Activated T-cell treated with anti-CD3 and anti-CD28 coated beads, Interleukin-2, amount 50 U/mL, for 24 hours (primary cell): ENCODE results near the gene GNAZ.

Source experiments
- DNase-seq: peaks from one replicate; pipeline ENCODE4 v3.0.0-alpha.2; 2020
- H3K27ac Mint-ChIP-seq: 2 replicates; pipeline ENCODE4 v1.8.0; 2020; ENCODE audit warnings: mild to moderate bottlenecking, mixed read lengths
- H3K27me3 Mint-ChIP-seq: 2 replicates; pipeline ENCODE4 v1.8.0; 2020; ENCODE audit warnings: mixed read lengths
- H3K36me3 Mint-ChIP-seq: 2 replicates; pipeline ENCODE4 v1.8.0; 2020; ENCODE audit warnings: low read depth, mixed read lengths
- H3K4me1 Mint-ChIP-seq: 2 replicates; pipeline ENCODE4 v1.8.0; 2020; ENCODE audit warnings: low read depth, mixed read lengths
- H3K4me3 Mint-ChIP-seq: 2 replicates; pipeline ENCODE4 v1.8.0; 2020; ENCODE audit warnings: mild to moderate bottlenecking, moderate library complexity, mixed read lengths
- H3K9me3 Mint-ChIP-seq: 2 replicates; pipeline ENCODE4 v1.8.0; 2020; ENCODE audit warnings: mixed read lengths

The GNAZ gene

DNA sequence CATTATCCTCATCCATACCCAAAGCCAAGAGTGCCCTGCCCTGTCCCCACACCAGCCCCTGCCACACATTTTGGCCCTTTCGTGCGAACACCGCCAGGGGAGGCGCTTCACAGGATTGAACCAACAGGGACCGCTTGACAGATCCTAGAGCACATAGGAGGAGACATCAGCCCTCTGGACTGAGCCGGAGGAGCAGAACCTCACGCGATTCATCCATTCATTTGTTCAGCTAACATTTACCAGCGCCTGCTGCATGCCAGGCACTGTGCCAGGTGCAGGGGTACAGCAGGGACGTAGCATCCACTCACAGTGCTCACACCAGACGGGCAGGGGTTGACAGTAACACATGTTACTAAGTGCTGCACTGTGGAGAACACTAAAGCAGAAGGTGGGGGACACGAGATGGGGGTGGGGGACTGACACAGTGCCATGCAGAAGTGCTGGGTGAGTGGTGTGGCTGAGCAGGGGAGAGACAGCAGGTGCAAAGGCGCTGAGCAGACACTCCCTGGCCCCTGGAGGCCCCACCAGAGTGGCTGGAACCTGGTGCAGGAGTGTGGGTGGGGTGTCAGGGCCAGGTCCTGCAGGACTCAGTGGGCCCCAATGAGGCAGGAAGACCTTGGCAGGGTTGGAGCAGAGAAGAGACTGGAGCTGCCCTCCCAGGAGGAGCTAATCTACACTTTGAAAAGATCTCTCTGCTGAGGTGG is 3.4 kb downstream of the GNAZ start:
- H3K27ac Mint-ChIP-seq, result no peak overlapping the region
- H3K4me3 Mint-ChIP-seq, result no peak overlapping the region
- no peaks in the 10 kb centered on the region for H3K9me3 Mint-ChIP-seq
- DNase-seq, result no peak
- H3K36me3 Mint-ChIP-seq, result no peaks in the 10 kb centered on the region
- peaks cover 39% of the 10 kb centered on the region for H3K27me3 Mint-ChIP-seq
- peaks cover 12% of the 10 kb centered on the region for H3K4me1 Mint-ChIP-seq

DNA sequence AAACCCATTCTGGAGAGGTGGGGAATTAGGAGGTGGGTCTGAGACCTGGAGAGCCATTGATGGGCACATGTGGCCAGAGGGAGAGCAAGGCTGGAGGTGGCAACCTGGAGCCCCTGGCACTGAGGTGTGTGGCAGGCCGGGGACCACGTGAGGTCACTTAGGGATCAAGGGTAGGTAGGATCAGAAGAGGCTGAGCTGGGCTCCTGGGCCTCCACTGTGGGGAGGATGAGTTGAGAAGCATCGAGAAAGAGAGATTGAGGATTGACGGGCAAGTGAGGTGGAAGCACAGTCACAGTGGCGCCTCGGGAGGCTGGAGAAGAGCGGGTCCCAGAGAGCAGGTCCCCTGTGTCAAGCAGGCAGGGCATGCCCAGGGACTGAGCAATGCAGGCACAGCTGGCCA is 4.1 kb downstream of the GNAZ start:
- peaks cover 11% of the 10 kb centered on the region for H3K4me1 Mint-ChIP-seq
- no peaks in the 10 kb centered on the region for H3K9me3 Mint-ChIP-seq

DNA sequence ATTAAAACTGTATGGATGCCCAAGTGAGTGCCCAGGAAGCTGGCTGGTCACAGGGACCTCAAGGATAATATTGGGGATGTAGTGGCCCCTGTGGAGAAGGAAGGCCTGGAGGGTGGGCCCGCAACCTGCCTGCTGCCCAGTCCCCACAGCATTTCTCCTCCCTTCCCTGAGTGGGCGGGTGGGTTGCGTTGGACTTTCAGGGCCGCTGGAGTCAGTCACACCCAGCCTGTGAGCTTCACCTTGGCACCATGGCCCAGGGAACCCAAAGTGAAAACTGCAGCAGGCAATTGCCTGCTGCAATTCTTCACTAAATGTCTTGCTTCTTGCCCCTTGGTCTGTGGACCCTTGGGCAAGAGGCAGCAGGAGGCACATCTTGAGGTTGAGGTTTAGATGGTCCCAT is 4.7 kb downstream of the GNAZ start:
- H3K27ac Mint-ChIP-seq, result no peak overlapping the region
- no peak for DNase-seq
- no peaks in the 10 kb centered on the region for H3K9me3 Mint-ChIP-seq
- peaks cover 8% of the 10 kb centered on the region for H3K4me1 Mint-ChIP-seq
- H3K36me3 Mint-ChIP-seq, result no peaks in the 10 kb centered on the region
- H3K27me3 Mint-ChIP-seq, result peaks cover 31% of the 10 kb centered on the region
- no peak overlapping the region for H3K4me3 Mint-ChIP-seq

More for the DNA sequence above, 4.1 kb downstream of the GNAZ start:
- Mint-ChIP-seq H3K36me3 (no peaks in the 10 kb centered on the region), H3K27me3 (peaks cover 33% of the 10 kb centered on the region), H3K4me3 (no peak overlapping the region), H3K27ac (no peak overlapping the region)
- no peak for DNase-seq

DNA sequence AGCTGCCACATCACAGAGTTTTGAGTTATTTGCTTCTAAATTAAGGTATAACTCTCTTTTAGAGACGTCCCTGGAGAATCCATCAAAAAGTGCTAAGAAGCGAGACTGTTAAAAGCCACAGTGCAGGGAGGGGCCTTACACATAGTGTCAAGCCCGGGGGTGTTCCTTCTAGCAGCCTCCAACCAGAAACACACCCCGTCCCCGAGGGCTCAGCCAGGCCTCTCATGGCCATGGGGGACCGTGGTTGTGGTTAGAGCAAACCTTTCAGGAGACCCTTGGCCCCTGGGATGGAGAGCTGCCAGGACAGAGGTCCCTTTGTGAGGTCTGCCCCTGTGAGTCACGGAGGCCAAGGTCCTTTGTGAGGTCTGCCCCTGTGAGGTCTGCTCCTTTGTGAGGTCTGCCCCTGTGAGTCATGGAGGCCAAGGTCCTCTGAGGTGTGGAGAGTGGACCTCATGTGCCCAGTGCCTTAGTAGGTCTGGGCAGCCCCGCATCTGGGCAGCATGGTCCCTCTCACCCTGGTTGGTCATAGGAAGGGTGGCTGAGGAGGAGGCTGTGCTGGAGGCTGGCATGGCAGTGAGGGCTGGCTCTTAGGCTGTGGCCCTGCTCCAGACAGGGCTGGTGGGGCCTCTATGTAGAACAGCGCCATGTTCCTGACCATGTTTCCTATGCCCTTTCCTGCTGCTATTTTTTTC is 5.4 kb downstream of the GNAZ start:
- peaks cover 31% of the 10 kb centered on the region for H3K27me3 Mint-ChIP-seq

DNA sequence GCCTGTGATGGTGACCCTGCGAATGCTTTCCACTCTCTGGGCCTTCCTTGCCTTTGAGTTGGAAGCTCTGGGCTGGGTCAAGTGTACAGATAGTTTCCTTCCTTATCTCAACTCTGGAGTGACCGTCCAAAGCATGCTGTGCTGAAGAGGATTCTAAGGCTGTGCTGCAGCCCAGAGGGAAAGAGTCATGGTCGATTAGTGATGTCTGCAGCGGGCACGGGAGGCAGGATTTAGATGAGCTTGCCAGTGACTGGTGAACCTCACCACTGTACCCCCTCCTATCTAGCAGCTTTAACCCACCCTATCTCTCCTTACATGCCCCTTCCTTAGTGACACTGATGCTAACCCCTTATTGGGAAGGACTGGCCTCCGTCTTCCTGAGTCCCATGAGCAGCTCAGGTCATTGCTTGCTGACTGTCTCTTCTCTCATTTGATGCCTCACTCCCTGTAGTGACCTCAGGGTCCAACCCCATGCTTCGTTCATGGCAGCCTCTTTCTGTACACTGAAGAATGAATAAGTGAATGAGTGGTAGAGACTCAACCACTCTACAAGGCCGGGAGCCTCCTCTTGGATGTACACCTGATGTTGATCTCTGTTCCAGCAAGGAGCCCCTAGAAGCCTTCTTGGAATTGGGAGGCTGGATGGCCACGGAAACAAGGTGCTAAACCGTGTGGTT is 6.7 kb downstream of the GNAZ start:
- no peak for DNase-seq
- no peaks in the 10 kb centered on the region for H3K36me3 Mint-ChIP-seq
- peaks cover 7% of the 10 kb centered on the region for H3K4me1 Mint-ChIP-seq
- H3K27me3 Mint-ChIP-seq, result peaks cover 19% of the 10 kb centered on the region
- no peak overlapping the region for H3K4me3 Mint-ChIP-seq
- H3K9me3 Mint-ChIP-seq, result no peaks in the 10 kb centered on the region
- H3K27ac Mint-ChIP-seq, result no peak overlapping the region

More for the DNA sequence above, 5.4 kb downstream of the GNAZ start:
- no peak for DNase-seq
- H3K9me3 Mint-ChIP-seq, result no peaks in the 10 kb centered on the region
- H3K4me1 Mint-ChIP-seq, result peaks cover 8% of the 10 kb centered on the region
- no peaks in the 10 kb centered on the region for H3K36me3 Mint-ChIP-seq
- no peak overlapping the region for H3K4me3 Mint-ChIP-seq
- no peak overlapping the region for H3K27ac Mint-ChIP-seq

DNA sequence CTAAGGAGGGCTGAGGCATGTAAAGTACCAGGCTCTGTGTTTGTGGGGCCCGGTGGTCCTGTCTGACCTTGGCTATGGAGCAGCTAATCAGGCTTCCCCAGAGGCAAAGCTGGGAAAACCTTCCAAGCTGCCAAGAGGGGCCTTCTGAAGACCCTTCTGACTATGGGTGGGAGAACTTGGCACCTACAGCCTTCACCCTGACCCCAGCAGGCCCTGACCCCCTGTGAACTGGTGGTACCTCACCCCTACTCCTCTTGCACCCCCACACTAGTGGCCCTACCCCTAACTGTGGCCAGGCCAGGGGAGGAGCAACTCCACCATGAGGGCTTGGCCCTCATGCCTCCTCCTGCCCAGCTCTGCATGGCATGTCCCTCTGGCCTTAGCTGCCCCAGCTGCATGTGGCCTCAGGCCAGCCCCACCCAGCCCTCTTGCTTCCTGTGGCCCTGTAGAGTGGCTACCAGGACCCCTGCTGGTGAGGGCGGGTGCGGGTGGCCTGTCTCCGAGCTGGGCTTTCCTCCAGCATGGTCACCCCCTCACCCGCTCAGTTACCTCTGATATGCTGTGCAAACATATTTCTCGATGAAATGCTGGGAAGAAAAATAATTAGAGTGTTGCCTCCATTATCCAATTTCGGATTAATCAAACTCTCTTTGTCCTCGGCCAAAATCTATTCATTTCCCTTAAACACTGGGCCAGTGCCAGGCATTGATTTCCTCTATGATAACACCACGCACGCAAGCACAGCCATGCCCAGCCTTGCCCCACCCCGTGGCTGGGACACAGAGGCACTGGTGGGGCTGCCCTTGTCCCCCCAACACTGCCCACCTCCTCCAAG is 7.5 kb downstream of the GNAZ start:
- DNase-seq, result no peak
- H3K36me3 Mint-ChIP-seq, result no peaks in the 10 kb centered on the region
- H3K27ac Mint-ChIP-seq, result no peak overlapping the region
- H3K9me3 Mint-ChIP-seq, result no peaks in the 10 kb centered on the region
- peaks cover 7% of the 10 kb centered on the region for H3K4me1 Mint-ChIP-seq
- H3K27me3 Mint-ChIP-seq, result peaks cover 13% of the 10 kb centered on the region
- no peak overlapping the region for H3K4me3 Mint-ChIP-seq

DNA sequence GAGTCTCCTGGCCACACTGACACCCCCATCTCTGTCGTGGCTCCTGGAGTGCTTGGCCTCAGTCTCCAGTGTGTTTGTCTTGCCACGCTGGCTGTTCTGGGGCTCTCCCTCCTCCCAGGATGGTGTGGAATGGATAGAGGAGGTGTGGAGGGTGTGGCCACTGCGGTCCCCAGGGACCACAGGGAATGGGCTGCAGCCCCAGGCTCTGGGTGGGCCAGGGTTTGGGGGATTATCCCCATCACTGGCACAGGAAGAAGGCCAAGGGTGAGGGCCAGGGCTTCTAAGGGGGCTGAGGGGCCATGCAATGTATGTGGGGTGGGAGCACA is 8.1 kb downstream of the GNAZ start:
- Mint-ChIP-seq H3K27me3 (peaks cover 13% of the 10 kb centered on the region), H3K4me1 (peaks cover 7% of the 10 kb centered on the region), H3K9me3 (no peaks in the 10 kb centered on the region), H3K36me3 (no peaks in the 10 kb centered on the region), H3K4me3 (no peak overlapping the region), H3K27ac (no peak overlapping the region)
- no peak for DNase-seq

DNA sequence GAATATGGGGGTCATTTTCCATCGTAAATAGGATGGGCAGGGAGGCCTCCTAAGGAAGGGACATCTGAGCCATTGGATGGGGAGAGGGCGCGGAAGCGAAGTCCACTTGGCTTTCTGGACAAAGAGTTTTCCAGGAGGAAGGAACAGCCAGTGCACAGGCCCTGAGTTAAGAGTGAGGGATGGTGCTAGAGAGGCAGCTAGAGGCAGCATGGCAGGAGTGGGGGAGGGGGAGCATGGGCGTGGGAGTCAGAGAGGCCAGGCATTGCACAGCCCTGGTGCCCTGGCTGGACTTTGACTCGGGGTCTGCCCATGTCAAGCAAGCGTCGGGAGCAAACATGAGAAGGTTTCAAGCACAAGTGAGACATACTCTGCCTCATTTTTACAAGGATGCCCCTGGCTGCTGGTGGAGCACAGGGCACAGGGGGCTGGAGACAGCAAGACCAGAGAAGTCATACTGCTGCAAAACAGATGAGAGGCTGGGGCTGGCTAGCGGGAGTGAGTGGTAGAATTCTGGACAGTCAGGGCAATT is 9.0 kb downstream of the GNAZ start:
- Mint-ChIP-seq H3K36me3 (no peaks in the 10 kb centered on the region), H3K9me3 (no peaks in the 10 kb centered on the region), H3K4me1 (peaks cover 7% of the 10 kb centered on the region), H3K4me3 (no peak overlapping the region), H3K27me3 (peaks cover 4% of the 10 kb centered on the region), H3K27ac (no peak overlapping the region)
- DNase-seq, result no peak

DNA sequence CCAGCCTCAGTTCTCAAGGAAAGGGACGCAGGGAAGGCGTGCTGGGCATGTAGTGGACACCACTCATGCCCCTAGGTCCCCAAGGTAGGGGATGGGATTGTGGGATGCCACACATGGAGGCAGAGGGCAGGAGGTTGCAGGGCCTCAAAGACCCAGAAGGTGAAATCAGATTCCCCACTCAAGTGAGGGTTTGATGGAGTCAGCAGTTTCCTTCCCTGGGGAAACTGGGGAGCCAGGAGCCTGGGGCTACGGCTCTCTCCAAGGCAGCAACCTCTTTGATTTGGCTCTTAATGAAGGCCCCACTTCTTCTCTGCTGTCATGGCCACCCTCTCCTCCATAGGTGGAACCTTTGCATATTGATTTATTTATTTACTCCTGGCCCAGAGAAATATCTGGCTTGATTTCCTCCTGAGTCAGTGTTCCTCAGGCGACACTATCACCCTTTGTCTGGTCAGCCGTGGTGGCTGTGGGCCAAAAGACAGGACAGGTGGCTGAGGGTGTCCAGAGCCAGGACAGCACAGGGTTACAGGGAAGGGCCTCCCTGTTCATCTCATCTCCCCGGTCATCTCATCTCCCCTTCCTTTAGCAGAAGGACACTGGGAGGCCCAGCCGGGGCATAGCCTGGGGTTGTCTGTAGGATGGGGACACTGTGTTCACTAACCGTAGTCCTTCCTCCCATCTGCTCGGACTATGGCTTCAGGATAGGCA is 9.6 kb downstream of the GNAZ start:
- Mint-ChIP-seq H3K27ac (no peak overlapping the region), H3K4me3 (no peak overlapping the region), H3K36me3 (no peaks in the 10 kb centered on the region), H3K27me3 (no peaks in the 10 kb centered on the region), H3K4me1 (peaks cover 7% of the 10 kb centered on the region), H3K9me3 (no peaks in the 10 kb centered on the region)
- DNase-seq, result no peak

DNA sequence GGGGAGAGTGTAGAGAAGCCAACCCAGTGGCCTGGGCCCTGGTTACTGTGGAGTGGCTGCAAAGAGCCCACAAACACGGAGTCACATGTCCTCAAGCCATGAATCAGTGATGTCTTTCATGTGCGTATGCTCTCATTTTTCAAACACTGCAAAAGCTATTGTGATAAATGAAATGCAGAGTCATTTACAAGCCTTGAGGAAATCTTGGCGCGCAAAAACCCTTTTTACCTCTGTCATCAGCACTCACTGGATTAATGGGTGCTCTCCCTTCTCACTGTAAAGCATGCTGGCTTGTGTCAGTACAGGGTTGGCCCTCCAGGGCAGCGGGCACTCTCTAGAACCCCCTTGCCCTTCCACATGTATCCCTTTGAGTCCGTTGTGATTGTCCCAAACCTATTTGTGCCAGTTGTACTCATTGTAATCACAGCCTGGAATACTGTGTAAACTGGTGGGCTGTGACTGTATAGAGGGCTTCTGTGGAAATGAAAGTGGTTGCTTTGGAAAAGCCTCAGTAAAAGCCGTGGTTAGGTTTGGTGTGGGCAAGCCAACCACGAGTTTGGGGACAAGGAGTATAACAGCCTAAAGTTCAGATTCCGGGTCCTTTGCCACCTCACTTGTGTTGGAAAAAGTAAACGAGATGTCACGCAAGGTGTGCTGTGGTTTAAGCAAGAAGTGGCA is 10.4 kb downstream of the GNAZ start:
- Mint-ChIP-seq H3K36me3 (no peaks in the 10 kb centered on the region), H3K9me3 (no peaks in the 10 kb centered on the region), H3K27ac (no peak overlapping the region), H3K27me3 (no peaks in the 10 kb centered on the region), H3K4me3 (no peak overlapping the region), H3K4me1 (peaks cover 7% of the 10 kb centered on the region)
- DNase-seq, result no peak

DNA sequence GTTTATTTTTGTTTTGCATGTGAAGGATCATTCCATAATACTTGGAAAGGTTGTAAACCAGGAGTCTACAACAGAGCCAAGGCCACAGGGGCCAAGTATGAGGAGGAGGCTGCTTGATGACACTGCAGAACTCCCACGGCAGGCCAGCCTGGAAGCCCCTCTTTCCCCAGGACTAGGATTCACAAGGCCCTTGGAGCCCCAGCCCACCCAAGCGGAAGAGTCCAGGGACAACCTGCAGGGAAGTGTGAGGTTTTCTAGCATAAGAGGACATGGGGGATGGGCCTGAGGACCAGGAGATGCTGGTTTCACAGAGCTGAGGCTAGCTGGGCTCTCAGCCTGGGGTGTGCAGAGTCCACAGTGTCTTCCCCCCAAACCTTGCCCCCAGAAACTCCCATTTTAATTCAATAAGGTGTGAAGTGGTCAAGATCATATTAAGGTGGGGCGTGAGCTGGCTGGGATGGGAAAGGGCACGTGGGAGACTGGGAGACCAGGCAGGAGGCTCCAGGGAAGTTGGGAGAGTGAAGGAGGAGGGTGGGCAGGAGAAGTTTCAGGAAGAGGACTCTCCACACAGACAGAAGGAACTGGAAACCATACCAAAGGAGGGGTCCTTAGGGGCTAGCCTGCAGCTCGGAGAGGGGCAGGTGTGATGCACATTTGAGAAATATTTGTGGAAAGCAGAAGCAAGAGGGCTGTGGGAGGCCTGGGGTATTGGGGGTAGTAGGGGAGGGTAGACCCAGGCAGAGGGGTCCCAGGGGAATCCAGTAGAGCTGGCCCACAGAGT is 12.4 kb downstream of the GNAZ start:
- Mint-ChIP-seq H3K4me1 (peaks cover 10% of the 10 kb centered on the region), H3K4me3 (no peak overlapping the region), H3K36me3 (no peaks in the 10 kb centered on the region), H3K9me3 (no peaks in the 10 kb centered on the region), H3K27ac (no peak overlapping the region), H3K27me3 (no peaks in the 10 kb centered on the region)
- no peak for DNase-seq

DNA sequence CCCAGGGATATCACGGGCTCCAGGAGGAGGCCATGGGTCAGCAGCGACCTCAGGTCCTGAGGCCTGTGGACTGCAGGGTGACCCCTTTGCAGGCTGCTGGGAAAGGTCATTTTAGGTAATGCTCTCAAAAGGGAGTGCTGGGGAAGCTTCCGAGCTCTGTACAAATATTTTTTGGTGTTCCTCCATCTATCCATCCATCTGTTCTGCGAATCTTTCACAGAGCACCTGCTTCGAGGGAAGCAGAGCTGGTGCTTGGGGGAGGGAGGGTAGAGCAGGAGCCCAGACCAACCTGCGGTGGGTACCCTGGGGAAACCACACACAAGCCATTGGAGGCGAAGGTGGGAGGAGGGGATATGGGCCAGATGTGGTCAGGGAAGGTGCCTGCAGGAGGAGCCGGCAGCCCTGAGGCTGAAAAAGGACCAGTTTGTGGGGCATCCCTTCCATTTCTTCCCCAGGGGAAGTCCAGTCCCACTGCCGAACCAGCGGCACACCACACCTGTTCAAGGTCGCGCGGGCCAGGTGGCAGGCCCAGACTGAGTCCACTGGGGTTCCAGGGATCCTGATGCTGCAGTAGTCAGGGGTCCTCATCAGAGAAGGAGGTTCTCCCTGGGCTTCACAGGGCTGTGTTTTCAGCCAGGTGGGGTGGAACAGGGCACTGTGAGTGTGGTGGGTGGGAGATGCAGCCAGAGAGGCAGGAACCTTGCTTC is 13.1 kb downstream of the GNAZ start:
- Mint-ChIP-seq H3K4me1 (peaks cover 10% of the 10 kb centered on the region), H3K36me3 (no peaks in the 10 kb centered on the region), H3K4me3 (no peak overlapping the region), H3K27ac (no peak overlapping the region), H3K9me3 (no peaks in the 10 kb centered on the region), H3K27me3 (no peaks in the 10 kb centered on the region)
- DNase-seq, result no peak
